Measurements from ENCODE around the gene F5.

The F5 gene

GRCh38 chr1:169484101-169484500 is 102.2 kb downstream of the F5 start:
- DNase-seq (ENCODE audit: low read depth in 1 of 2, low spot score in 1 of 2) = no peak

GRCh38 chr1:169483500-169483966 is 102.7 kb downstream of the F5 start:
- DNase-seq (ENCODE audit: low read depth in 1 of 2, low spot score in 1 of 2) = no peak

- no peak for DNase-seq (ENCODE audit: low read depth in 1 of 2, low spot score in 1 of 2)
Measured at GRCh38 chr1:169479363-169480066, 106.8 kb downstream of the F5 start.

GRCh38 chr1:169478094-169478672 is 108.1 kb downstream of the F5 start:
- DNase-seq (ENCODE audit: low read depth in 1 of 2, low spot score in 1 of 2) = no peak

- DNase-seq (ENCODE audit: low read depth in 1 of 2, low spot score in 1 of 2) = no peak
Measured at GRCh38 chr1:169475806-169476387, 110.4 kb downstream of the F5 start.

- no peak for DNase-seq (ENCODE audit: low read depth in 1 of 2, low spot score in 1 of 2)
Measured at GRCh38 chr1:169474302-169474995, 111.8 kb downstream of the F5 start.

- DNase-seq (ENCODE audit: low read depth in 1 of 2, low spot score in 1 of 2) = no peak
Measured at GRCh38 chr1:169473347-169473746, 112.9 kb downstream of the F5 start.

GRCh38 chr1:169472738-169473137 is 113.5 kb downstream of the F5 start:
- DNase-seq (ENCODE audit: low read depth in 1 of 2, low spot score in 1 of 2) = no peak

GRCh38 chr1:169468982-169469381 is 117.3 kb downstream of the F5 start:
- no peak for DNase-seq (ENCODE audit: low read depth in 1 of 2, low spot score in 1 of 2)

- DNase-seq (ENCODE audit: low read depth in 1 of 2, low spot score in 1 of 2) = no peak
Measured at GRCh38 chr1:169466259-169467230, 119.7 kb downstream of the F5 start.

GRCh38 chr1:169465281-169465680 is 121.0 kb downstream of the F5 start:
- no peak for DNase-seq (ENCODE audit: low read depth in 1 of 2, low spot score in 1 of 2)
